GM18517 (cell line): Measurements from ENCODE around the gene TMC8.
"Not testable (repeated sequence)": the region's sequence is repeated elsewhere in the genome, so short reads cannot be mapped to it uniquely, and the experiment has no call there.

ENCODE experiments used
- ATAC-seq: cut with Tn5 transposase; IDR thresholded peaks from one replicate; pipeline ENCODE4 v1.9.1; 2021; ENCODE audit warnings: mild to moderate bottlenecking, moderate library complexity; ENCODE audit not compliant: unreplicated experiment

TMC8 gene

GRCh38 chr17:78130437-78131101 lies at the start of gene TMC8:
Gene TMC8, plus strand, starts transcription at chr17:78130771. Its CDS starts 818 bp downstream, at chr17:78131589.
- ATAC-seq: no peak

DNA sequence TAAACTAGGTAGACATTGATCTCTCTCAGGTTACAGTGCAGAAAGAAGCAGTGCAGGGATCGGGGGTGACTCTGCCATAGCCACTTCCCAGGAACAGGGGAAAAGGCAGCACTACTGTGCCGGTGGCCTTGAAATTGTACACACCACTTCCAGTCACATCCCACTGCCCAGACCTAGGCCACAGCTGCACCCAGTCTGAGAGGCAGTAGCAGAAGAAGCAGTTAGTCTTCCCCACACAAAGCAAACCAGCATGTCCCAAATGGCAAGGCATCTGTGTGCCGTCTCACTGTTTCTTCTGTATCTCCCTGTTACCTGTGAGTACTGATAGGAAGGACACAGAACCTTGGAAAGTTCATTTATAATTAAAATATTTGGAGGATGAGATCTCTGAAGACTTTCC lies 49.0 kb upstream of the TMC8 start:
- ATAC-seq: no peak

- not testable (repeated sequence) for ATAC-seq
These were observed 48.2 kb upstream of the TMC8 start for GRCh38 chr17:78082355-78082872.

DNA sequence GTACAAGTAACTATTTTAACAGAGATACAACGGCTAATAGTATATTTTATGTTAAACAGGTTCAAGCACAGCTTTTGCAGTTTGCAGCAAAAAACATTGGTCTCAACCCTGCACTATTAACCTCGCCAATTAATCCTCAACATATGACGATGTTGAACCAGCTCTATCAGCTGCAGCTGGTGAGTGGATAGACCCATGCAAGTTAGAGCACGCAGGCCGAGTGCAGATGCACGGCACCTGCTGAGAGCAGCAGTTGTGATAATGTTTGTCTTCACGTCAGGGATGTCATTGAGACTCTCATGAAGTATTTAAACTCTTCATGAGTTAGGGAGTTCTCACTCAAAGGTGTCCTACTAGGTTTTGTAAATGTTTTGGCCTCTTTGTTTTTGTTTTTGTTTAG lies 47.6 kb upstream of the TMC8 start:
- no peak for ATAC-seq

DNA sequence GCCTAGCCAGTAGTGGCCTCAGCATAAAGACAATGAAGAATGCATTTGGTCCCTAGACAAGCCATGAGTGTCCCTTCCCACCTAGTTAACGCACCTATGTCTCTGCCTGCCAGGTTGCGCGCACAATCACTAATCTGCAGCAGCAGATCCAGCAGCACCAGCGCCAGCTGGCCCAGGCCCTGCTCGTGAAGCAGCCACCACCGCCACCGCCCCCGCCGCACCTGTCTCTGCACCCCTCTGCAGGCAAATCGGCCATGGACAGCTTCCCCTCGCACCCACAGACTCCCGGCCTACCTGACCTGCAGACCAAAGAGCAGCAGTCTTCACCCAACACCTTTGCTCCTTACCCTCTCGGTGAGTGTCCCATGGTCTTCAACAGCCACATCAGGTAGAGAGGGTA lies 43.8 kb upstream of the TMC8 start:
- no peak for ATAC-seq

DNA sequence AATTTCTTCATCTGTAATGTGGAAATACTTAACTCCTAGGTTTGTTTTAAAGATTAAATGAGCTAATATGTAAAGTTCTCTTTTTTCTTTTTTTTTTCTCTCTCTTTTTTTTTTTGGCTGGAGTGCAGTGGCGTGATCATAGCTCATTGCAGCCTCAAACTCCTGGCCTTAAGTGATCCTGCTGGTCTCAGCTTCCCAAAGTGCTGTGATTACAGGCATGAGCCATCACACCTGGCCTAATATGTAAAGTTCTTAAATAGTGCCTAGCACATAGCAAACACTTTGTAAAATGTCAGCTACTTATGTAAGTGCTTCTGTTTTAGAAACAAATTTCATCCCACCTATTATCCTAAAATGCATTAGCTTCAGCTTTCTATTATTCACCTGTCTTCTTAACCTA lies 42.0 kb upstream of the TMC8 start:
- no peak for ATAC-seq

DNA sequence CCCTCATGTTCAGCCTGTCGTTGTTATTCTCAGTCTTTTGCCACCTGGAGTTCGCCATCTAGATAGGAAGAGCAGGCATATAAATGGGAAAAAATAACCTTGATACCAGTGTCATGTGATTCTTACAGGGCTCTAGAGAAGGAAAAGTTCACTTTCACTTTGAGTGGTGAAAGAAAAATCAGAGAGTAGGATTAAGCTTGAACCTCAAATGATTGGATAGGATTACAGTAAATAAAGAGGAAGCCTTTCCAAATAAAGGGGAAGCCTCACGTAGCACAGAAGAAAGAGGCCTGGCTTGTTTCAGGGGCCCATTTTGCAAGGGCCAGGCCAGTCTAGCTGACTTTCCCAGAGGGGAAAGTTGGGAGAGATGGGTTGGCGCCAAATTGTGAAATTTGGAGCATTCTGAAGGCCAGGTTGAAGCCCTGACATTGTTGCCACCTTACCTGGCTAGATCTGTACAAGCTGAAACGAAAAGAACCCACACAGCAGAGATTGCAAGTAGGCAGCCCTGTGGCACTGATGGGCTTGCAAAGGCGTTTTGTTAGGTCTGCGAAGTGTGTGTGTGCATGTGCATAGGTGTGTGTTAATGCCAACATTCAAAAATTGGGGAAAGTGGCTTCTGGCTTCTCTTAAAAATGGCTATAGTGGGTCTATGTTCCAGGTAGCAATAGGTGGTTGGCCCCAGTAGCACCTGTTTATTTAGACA lies 40.8 kb upstream of the TMC8 start:
- ATAC-seq: no peak

- ATAC-seq: no peak
These were observed 37.7 kb upstream of the TMC8 start for GRCh38 chr17:78092794-78093324.

DNA sequence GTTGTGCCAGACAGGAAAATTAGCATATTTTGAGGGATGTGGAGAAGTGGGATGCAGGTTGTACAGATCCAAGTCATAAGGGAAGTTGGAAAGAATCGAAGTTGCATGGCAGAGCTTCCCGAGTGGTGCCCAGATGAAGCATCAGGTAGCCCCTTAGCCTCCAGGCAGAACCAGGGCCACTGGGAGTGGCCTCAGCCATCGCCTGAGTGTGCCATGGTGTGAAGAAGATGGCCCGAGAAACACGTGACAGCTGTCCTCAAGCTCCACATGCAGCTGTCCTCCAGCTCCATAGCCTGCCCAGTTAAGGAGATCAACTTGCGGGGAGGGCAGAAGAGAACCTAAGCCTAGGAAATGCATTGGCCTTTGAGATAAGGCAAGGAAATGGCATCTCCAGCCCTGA lies 35.5 kb upstream of the TMC8 start:
- ATAC-seq: no peak

DNA sequence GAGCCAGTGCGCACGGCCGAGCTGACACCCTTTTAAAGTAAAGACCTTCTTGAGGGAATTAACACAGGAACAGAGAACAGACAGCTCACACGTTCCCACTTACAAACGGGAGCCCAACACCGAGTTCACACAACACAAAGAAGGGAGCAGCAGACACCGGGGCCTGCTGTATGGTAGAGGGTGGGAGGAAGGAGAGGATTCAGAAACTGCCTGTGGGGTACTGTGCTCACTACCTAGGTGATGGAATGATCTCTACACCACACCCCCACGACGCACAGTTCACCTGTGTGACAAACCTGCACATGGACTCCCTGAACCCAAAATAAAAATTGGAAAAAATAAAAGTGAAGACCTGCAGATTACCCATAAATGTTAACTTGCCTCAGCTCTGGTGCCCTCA lies 34.5 kb upstream of the TMC8 start:
- no peak for ATAC-seq

GRCh38 chr17:78101112-78101511 lies 29.5 kb upstream of the TMC8 start:
- ATAC-seq: no peak

DNA sequence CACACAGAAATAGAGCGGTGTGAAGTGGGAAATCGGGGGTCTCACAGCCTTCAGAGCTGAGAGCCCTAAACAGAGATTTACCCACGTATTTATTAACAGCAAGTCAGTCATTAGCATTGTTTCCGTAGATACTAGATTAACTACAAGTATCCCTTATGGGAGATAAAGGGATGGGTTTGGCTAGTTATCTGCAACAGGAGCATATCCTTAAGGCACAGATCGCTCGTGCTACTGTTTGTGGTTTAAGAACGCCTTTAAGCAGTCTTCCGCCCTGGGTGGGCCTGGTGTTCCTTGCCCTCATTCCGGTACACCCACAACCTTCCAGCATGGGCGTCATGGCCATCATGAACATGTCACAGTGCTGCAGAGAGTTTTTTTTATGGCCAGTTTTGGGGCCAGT lies 29.0 kb upstream of the TMC8 start:
- no peak for ATAC-seq

DNA sequence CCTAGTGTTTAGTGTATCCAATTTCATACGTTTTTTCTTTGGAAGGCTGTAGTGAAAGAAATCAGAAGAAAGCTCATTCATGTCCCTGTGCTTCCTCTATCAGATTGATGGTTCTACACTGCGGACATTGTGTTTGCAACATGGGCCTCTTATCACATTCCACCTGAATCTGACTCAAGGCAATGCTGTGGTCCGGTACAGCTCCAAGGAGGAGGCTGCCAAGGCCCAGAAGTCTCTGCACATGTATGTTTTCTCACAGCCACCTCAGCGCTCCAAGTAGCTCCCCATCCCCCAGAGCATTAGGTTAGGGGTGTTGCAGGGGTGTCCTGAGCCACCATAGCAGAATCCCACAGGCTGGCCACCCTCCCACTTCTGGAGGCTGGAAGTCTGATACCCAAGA lies 27.3 kb upstream of the TMC8 start:
- ATAC-seq: no peak

DNA sequence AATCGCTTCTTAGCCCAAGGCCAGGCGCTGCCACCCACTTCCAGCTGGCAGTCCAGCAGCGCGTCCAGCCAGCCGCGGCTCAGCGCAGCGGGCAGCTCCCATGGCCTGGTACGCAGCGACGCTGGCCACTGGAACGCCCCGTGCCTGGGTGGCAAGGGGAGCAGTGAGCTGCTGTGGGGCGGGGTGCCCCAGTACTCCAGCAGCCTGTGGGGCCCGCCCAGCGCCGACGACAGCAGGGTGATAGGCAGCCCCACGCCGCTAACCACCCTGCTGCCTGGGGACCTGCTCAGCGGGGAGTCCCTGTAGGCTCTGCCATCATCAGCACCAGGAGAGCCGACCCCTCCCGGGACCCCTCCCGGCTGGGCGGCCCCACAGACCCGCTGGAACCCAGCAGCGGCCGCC lies 26.0 kb upstream of the TMC8 start:
- no peak for ATAC-seq

DNA sequence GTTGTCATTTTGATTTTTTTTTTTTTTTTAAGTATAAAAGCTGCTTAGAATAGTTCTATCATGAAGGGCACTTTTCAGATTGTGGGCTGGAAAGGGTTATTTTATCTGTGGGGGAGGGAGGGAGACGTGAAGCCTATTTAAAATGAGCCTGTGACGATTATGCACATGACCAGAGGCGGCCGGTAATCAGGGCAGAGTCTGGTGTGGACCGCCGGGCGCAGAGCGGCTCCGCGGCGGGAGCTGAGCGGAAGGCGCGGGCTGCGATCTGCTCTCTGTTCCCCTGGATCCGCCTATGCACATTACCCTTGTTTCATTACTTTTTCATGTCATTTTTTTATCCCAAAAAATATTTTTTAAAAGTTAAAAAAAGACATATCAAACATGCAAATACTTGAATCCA lies 25.5 kb upstream of the TMC8 start:
- no peak for ATAC-seq

GRCh38 chr17:78105551-78105950 lies 25.0 kb upstream of the TMC8 start:
- no peak for ATAC-seq

DNA sequence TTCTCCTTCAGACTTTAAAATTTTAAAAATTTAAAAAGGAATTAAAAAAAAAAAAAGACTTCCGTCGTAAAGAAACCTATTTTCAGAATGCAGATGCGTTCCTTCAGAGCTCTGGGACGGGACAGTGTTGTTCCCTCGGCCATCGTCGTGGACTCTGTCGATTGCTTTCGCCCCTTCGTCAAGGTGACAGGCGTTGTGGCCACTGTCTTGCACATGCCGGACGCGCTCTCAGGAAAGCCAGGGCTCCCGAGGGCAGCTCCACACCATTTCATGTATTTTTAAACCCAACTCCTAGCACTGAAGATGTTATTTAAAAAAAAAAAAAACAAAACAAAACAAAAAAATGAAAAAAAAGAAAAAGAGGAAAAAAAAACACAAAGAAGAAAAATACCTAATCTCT lies 24.4 kb upstream of the TMC8 start:
- no peak for ATAC-seq

- ATAC-seq: no peak
These were observed 23.1 kb upstream of the TMC8 start for GRCh38 chr17:78107457-78107856.

GRCh38 chr17:78107976-78108725 lies 22.4 kb upstream of the TMC8 start:
- no peak for ATAC-seq

DNA sequence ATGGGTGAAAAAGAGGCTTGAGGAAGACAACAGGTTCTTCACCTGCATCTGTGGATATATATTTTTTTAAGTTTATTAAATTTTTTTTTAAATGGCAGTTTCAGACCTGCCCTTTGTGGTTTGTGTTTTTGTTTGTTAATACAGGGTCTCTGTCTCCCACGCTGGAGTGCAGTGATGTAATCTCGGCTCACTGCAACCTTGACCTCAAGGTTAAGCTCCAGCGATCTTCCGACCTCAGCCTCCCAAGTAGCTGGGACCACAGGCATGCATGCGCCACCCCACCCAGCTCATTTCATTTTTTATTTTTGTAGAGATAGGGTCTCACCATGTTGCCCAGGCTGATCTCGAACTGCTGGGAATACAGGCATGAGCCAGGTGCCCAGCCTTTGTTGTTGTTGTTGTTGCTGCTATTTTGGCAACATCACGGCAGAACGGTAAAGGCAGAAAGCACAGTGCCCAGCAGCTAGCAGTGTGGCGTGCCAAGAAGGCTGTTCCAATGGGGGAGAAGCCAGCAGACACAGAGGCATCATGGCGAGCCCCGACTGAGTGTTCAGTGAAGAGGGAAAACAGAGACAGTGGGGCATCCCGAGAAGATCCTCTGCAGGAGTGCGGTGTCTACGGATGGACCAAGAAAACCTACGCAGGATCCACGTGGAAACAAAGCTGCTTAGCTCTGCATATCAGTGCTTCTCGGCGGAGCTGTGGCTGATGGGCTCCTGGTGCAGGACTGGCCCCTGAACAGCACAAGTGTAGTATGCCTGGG lies 21.7 kb upstream of the TMC8 start:
- no peak for ATAC-seq

DNA sequence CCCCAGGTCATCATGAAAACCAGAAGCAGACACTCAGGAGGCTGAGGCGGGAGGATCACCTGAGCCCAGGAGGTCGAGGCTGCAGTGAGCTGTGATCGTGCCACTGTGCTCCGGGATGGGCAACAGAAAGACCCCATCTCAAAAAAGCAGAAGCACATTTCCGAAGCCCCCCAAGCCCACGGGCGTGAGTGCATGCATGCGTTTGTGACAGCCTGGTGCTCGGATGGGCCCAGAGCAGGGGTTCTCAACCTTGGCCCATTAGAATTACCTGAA lies 21.1 kb upstream of the TMC8 start:
- ATAC-seq: no peak
